HG02571 (cell line): ENCODE data around the gene TBX4.

Experiments
- ATAC-seq: cut with Tn5 transposase; IDR thresholded peaks from one replicate; pipeline ENCODE4 v1.9.1; 2021; ENCODE audit warnings: mild to moderate bottlenecking, moderate library complexity; ENCODE audit not compliant: unreplicated experiment

The TBX4 gene

DNA sequence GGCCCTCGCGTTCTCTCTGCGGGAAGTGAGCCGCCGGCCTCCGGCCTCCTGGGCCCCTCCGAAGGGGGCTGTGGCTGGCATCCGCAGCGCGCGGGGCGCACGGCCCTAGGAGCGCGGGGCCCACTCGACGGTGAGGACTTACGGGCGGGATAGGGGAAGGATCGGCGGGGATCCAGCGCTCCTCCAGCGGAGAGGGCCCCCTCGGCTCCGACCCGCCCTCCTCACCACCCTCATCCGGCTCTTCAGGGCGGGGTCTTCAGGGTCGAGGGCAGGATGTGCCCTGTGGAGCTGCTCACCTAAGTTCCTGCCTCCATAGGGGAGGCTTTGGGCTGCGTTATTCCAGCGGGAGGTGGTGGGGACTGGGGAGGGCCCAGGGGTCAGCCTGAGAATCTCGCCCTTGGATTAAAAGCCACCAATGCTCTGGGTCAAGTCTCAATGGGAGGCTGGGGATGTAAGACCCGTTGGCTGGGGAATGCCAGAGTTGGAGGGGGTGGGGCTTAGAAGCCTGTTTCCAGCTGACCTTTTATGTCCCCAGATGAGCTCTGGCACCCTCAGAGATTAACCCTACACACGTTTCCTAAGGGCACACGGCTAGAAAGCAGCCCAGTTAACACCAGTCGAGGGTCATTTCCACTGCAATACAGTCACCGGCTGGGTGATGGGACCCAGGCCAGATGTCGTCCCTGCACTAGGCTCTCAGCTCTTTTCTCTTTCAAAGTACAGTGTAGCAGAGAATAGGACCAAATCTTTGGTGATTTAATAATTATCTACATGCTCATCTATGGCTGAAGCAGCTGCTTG is 39.2 kb upstream of the TBX4 start:
- no peak for ATAC-seq

DNA sequence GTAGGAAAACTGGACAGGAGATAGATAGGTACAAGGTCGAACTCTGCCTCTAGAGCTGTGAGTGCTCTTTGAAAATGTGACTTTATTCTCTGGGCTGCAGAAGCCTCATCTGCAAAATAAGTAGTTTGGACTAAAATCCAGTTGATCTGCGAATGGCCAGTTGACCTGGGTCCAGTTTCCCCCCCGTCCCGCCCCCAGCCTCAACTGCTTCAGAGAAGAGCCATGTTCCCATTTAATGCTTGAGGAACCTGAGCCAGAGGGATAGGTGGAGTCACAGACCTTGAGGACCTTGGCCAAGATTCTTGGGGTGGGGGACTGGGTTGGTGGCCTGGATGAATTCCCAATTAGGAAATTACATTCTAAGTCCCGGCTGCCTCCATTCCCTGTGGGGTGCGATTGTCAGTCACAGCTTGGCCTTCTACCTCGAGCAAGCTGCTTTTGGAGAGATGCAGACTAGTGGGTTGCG is 38.5 kb upstream of the TBX4 start:
- ATAC-seq: no peak

DNA sequence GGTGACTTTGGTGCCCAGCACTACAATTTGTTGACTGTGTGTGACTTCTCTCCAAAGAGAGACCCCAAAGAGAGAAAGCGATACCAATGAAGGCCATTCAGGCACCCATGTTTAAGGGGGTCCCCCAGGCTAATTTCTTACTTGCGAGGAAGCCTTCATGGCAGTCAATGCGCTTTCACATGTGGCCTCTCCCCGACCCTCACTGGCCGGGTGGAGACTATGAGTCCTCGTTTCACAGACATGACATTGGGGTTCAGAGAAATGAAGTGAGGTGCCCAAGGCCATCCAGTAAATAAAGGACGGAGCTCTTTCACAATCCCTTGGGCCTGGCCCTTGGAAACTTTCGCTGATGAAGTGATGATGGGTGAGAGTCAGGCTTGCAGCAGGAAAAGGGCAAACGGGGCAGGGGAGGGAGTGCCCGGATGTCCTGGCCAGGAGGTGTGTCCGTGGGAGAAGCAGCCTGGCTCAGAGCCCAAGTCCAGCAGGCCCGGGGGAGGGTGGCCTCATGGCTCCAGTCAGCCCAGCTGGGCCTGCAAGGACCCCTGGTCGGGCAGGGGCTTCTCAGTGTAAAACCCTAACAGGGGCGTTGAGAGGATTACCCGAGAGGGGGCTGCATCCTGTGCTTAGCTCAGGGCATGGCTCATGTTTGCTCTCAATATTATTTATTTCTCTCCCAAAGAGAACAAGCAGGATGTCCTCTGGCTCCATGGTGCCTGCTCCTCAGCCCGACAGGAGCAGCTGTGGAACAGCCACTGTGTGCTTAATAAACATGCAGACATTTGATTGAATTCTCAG is 37.9 kb upstream of the TBX4 start:
- ATAC-seq: no peak

DNA sequence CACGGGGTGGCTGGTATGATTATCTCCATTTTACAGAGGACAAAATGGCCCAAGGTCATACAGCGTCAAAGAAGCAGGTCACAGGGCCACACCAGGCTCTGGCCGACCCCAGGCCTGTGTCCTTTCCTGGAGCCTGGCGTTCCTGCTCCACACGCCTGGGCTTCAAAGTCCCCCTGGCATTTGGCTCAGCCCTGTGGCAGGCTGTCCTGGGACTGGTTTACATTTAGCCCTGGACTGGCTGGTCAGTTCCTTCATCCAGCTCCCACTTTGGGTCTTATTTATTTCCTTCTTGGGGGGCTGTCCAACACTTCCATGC is 37.3 kb upstream of the TBX4 start:
- ATAC-seq: no peak

DNA sequence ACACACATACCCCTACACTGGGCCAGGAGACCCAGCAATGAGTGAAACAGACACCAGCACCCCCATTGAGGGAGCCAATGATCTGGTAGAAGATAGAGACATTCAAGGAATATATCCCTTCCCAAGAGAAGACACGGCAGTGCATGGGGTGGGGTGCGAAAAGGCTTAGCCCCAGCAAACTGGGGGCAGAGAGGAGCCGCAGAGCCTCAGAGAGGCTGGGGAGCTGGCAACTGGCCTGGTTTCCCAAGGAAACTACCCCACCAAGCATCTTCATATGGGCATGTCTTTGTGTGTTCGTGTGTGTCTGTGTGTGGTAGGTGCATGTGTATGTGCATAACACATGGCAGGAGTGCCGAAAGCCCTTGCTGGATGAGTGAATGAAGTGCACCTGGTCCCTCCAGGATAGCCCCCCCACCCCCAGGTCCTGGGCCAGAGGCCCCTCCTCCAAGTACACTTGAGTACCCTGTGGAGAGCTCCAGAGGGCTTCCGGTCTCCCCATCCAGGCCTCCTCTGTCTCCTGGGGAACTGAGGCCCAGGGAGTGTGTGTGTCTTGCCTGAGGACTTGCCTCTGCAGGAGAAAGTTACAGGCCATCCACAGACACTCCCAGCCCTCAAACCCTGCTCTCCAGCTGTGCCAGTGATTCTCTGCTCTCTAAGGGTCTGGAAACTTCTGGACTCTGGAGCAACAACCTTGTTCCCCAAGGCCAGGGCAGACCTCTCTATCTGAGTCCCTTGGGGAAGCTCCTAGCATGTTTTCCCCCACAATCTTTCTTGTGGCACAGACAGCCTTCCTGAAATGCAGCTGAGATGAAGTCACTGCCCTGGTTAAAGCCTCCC is 36.6 kb upstream of the TBX4 start:
- no peak for ATAC-seq

DNA sequence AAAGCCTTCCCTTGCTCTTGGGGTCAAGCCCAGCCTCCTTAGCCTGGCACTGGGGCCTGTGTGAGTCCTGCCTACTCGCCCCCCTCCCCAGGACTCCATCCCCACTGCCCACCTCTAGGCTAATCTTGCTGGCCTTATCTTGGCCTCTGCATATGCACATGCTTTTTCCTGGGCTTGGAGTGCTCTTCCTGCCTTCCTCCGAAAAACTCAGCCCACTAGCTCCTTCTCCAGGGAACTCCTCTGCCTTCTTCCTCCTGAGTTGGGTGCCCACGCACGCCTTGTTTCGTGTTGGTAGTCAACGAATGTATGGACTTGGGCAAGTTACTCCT is 36.0 kb upstream of the TBX4 start:
- ATAC-seq: no peak

DNA sequence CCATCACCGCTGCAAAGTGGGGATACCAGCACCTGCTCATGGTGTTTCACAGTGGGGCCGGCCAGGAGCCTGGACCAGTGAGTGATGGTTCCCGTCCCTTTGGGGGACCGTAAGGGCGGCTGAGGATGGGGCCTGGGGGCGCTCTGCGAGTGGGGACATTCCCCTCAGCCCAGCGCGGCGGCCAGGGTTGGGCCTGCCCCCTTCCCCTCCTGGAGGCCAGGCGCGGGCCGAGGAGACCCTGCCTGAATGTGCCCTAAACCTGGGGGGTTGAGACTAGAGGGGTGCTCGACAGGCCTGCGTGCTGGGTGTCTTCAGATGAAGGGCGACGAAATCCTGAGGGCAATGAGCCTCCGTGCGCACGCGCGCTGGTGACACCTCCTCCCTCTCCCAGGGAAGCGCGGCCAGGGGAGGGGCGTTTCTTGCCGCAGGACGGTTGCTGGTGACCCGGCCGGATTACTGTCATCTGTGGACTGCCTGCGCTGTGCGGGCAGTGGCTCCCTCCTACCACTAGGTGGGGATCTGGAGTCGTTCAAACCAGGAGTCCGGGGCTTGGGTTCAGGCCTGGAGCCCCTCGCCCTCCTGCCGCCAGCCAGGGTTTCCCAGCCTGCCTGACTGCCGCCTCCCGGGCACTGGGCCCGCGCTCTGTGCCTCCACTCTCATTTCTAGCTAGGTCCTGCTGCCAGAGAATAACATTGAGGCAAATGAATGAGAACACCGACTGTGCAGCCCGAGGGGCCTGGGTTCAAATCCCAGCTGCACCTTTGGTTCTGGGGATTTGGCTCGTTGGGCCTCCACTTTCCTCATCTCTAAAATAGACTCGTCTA is 35.5 kb upstream of the TBX4 start:
- ATAC-seq: no peak

DNA sequence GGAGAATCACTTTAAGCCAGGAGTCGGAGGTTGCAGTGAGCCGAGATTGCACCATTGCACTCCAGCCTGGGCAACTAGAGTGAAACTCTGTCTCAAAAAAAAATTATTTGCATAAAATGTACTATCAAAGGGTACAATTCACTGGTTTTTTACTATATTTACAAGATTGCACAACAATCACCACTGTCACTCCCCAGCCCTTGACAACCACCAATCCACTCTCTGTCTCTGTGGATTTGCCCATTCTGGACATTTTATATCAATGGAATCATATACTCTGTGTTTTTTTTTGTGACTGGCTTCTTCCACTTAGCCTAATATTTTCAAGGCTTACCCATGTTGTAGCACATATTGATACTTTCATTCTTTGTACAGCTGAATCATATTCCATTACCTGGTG is 33.8 kb upstream of the TBX4 start:
- no peak for ATAC-seq

DNA sequence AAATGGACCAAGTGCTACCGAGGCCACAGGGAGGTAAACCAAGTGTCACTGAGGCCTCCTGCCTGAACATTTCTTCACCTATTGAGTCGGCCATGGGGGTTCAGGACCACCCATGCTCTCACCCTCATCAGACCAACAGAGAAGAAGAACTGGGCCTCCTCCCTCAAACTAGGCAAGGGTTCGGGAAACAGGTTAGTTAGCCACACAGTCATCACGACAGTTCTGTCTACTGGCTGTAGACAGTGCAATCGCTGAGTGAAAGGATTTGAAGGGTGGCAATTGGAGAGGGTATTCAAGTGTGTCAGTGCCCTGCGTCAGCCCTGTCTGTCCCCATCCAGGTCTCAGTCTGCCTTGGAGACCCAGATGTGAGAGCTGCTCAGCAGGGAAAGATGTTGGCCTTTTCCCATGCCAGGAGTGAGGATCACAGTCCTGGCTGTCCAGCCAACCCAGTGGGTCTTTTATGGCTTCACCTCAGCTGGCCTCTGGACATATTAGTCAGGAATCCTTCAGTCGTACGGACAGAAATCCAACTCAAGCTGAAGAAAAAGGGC is 32.7 kb upstream of the TBX4 start:
- ATAC-seq: no peak

DNA sequence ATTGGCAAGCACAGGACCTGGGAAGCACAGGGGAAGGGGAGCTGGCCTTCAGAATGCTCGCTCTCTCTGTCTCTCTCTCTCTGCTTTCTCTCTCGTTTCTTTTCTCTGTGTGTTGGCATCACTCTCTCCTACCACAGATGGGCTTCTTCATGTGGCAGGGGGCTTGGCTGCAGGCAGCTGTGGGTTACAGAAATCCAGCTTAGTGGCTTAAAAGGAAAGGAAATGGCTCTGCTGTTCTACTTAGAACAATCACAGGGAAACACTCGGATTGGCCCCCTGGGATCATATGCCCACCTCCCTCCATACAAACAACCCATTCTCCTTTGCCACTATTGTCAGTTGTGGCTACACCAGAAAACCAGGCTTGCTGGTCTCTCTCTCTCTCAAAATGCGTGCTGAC is 32.2 kb upstream of the TBX4 start:
- no peak for ATAC-seq

GRCh38 chr17:61420745-61421398 is 31.4 kb upstream of the TBX4 start:
- no peak for ATAC-seq

- ATAC-seq: no peak
Measured at GRCh38 chr17:61421460-61421859, 30.8 kb upstream of the TBX4 start.

DNA sequence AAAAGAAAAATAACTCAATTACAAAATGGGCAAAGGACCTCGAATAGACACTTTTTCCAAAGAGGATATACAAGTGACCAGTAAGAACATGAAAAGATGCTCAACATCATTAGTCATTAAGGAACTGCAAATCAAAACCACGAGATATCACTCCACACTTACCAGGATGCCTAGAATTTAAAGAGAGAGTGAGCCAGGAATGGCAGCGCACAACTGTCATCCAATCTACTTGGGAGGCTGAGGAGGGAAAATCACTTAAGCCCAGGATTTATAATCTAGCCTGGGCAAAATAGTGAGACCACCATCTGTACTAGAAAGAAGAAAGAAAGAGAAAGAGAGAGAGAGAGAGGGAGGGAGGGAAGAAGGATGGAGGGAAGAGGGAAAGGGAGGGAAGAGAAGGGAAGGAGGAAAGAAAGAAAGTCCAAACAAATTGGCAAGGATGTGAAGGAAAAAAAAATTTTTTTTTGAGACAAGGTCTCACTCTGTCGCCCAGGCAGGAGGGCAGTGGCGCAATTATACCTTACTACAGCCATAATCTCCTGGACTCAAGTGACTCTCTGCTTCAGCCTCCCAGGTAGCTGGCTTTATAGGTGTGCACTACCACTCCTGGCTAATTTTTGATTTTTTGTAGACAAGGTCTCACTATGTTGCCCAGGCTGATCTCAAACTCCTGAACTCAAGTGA is 30.0 kb upstream of the TBX4 start:
- no peak for ATAC-seq

- ATAC-seq: no peak
Measured at GRCh38 chr17:61422869-61423268, 29.4 kb upstream of the TBX4 start.

- no peak for ATAC-seq
Measured at GRCh38 chr17:61423967-61424649, 28.1 kb upstream of the TBX4 start.

- no peak for ATAC-seq
Measured at GRCh38 chr17:61425682-61426481, 26.3 kb upstream of the TBX4 start.

DNA sequence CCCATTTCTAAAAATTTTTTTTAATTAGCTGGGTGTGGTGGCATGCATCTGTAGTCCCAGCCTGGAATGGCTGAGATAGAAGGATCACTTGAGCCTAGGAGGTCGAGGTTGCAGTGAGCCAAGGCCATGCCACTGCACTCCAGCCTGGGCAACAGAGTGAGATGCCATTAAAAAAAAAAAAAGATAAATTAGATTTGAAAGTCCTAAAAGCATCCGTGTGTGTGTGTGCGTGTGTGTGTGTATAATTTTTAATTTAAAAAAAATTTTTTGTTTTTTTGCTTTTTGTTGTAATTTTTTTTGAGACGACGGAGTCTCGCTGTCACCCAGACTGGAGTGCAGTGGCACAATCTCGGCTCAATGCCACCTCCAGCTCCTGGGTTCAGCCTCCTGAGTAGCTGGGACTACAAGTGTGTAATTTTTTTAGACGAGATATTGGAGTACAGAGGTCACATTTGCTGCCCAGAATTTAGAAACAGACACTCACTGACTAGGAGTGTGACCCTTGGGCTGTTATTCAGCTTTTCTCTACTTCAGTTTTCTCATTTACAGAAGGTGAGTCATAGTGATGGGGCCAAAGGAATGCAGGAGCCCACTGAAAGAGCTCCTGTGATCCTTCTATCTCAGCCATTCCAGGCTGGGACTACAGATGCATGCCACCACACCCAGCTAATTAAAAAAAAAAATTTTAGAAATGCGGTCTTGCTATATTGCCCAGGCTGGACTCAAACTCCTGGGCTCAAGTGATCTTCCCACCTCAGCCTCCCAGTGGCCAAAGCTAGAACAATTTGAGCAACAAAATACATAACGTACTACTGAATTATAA is 25.5 kb upstream of the TBX4 start:
- no peak for ATAC-seq
